Measurements from ENCODE around the gene CAPS.

DNA sequence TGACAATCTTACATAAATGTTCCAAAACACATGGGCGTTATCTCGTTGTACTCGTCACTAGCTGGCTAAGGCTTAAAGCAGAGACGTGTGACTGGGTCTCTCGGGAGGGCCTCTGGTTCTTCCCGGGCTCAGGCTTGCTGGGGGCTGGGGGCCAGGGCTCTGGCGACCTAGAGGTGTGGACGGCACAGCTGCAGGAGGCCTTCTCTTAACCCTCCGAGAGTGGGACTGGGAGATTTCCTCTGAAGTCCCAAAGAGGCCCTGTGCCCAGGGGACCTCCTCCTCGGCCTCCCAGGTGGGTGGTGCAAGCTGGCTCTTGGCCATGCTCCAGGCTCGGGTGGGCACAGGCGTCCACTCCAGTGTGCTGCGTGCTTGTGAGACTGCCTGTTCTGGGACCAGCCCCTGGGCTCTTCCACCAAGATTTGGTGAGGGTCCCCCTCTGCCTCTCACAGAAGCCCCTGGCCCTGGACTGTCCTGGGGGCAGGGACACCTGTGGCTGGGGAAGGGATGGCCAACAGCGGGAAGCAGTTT, 2.2 kb downstream of the CAPS start:
- TF ChIP-seq, protein P1, sequence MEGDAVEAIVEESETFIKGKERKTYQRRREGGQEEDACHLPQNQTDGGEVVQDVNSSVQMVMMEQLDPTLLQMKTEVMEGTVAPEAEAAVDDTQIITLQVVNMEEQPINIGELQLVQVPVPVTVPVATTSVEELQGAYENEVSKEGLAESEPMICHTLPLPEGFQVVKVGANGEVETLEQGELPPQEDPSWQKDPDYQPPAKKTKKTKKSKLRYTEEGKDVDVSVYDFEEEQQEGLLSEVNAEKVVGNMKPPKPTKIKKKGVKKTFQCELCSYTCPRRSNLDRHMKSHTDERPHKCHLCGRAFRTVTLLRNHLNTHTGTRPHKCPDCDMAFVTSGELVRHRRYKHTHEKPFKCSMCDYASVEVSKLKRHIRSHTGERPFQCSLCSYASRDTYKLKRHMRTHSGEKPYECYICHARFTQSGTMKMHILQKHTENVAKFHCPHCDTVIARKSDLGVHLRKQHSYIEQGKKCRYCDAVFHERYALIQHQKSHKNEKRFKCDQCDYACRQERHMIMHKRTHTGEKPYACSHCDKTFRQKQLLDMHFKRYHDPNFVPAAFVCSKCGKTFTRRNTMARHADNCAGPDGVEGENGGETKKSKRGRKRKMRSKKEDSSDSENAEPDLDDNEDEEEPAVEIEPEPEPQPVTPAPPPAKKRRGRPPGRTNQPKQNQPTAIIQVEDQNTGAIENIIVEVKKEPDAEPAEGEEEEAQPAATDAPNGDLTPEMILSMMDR (IDR thresholded peaks at IDR 0.05): no peak
- TF ChIP-seq EZH2 (IDR thresholded peaks at IDR 0.05) (no peak), EZH2phosphoT487 (IDR thresholded peaks at IDR 0.05) (no peak)

Measured in neural progenitor cell (in vitro differentiated cells).